ENCODE data around the gene VPS25.

- TF ChIP-seq POLR2A (IDR thresholded peaks at IDR 0.05; ENCODE audit: low read depth, low read length) (no peak), TAF1 (IDR thresholded peaks at IDR 0.05; ENCODE audit: low read depth, low read length) (no peak), POLR2AphosphoS5 (IDR thresholded peaks at IDR 0.05; ENCODE audit: low read depth, low read length) (no peak)
These were observed 5.7 kb upstream of the VPS25 start for GRCh38 chr17:42767512-42767911.

Measured in GM12891 (cell line).